HCT116 (cell line): Measurements from ENCODE around the gene RGS17. TPM values are rescaled to one million over a fixed set of nuclear protein-coding genes. Genes with fewer than 3 reads are reported as not detected.

Source experiments
- ATAC-seq: fragments of 200-7000 bp; cut with Tn5 transposase; 2 replicates; pipeline ENCODE4 v1.9.1; 2020; ENCODE audit warnings: mild to moderate bottlenecking, moderate library complexity
- BruUV-seq: library from RNA; stranded (reverse); fragments of 400-500 nt; replicated peaks from 2 replicates; lab custom pipeline; 2021; lab: Mats Ljungman, UMichigan
- CTCF ChIA-PET: fragments of 300-600 bp; sonication (Branson Sonifier 250); formaldehyde crosslinking; loops from one replicate; lab custom pipeline; 2021; ENCODE audit warnings: antibody characterized with exemption; lab: Charles Lee
- POLR2A ChIA-PET: fragments of 300-600, 350-600 bp; sonication (Branson Sonifier 250); formaldehyde crosslinking; loops from one replicate; lab custom pipeline; 2021; ENCODE audit warnings: antibody characterized with exemption; lab: Charles Lee
- RAD21 ChIA-PET, 2 experiments: fragments of 300-600 bp; sonication (Branson Sonifier 250); formaldehyde crosslinking; loops; one replicate each; lab custom pipeline; 2023; ENCODE audit warnings: low total read pairs in 2 of 2; ENCODE audit not compliant: uncharacterized antibody in 2 of 2, unreplicated experiment in 2 of 2, low non-redundant PET in 1 of 2; lab: Charles Lee
- DNase-seq: peaks from one replicate; pipeline ENCODE4 v3.0.0-alpha.2; 2010; ENCODE audit warnings: low read depth, low spot score
- H2AFZ ChIP-seq: fragments of 200-600 bp; shearing (Covaris generic), sonication (generic); 2 replicates; pipeline ENCODE4 v1.6.1; 2017; ENCODE audit warnings: low read depth, mixed run types, mixed read lengths, antibody characterized with exemption, low read length; ENCODE audit not compliant: poor library complexity, severe bottlenecking
- H3K27ac ChIP-seq: 2 replicates; pipeline ENCODE4 v1.5.1; 2012; ENCODE audit warnings: low read depth, low read length
- H3K27me3 ChIP-seq: fragments of 200-600 bp; sonication (generic); 2 replicates; pipeline ENCODE4 v1.6.1; 2016; ENCODE audit warnings: mixed run types, low read length, mixed read lengths; ENCODE audit not compliant: insufficient read depth
- H3K36me3 ChIP-seq, 2 experiments: fragments of 200-500 bp in 1 of 2; fragments of 200-600 bp in 1 of 2; sonication (Bioruptor generic) in 1 of 2; sonication (generic) in 1 of 2; 2 replicates each; pipeline versions ENCODE4 v1.5.1 to v1.6.1; 2014 to 2016; ENCODE audit warnings: low read length in 2 of 2, inconsistent platforms in 1 of 2, mixed read lengths in 1 of 2, mixed run types in 1 of 2; ENCODE audit not compliant: insufficient read depth in 2 of 2, control insufficient read depth in 1 of 2
- H3K4me1 ChIP-seq, 2 experiments: fragments of 200-600 bp in 1 of 2; sonication (generic) in 1 of 2; 2 replicates each; pipeline versions ENCODE4 v1.5.1 to v1.6.1; 2012 to 2017; ENCODE audit warnings: low read length in 2 of 2, inconsistent platforms in 1 of 2, mild to moderate bottlenecking in 1 of 2, mixed read lengths in 1 of 2, mixed run types in 1 of 2, moderate library complexity in 1 of 2; ENCODE audit not compliant: insufficient read depth in 2 of 2, control insufficient read depth in 1 of 2
- H3K4me2 ChIP-seq: fragments of 200-600 bp; sonication (generic); 2 replicates; pipeline ENCODE4 v1.6.1; 2017; ENCODE audit warnings: mixed run types, low read length, mixed read lengths
- H3K4me3 ChIP-seq, 2 experiments: fragments of 200-600 bp in 1 of 2; sonication (generic) in 1 of 2; replicated peaks in 1 of 2; 2 replicates each; pipeline ENCODE4 v1.5.1; 2011 to 2016; ENCODE audit warnings: low read length in 2 of 2, control low read depth in 1 of 2, low read depth in 1 of 2, mild to moderate bottlenecking in 1 of 2, mixed read lengths in 1 of 2, mixed run types in 1 of 2
- H3K79me2 ChIP-seq: fragments of 200-600 bp; sonication (generic); 2 replicates; pipeline ENCODE4 v1.6.1; 2017; ENCODE audit warnings: mild to moderate bottlenecking, mixed run types, low read length, moderate library complexity, mixed read lengths; ENCODE audit not compliant: insufficient read depth
- H3K9ac ChIP-seq: fragments of 200-600 bp; sonication (generic); 2 replicates; pipeline ENCODE4 v1.6.1; 2016; ENCODE audit warnings: low read length, mixed read lengths
- H3K9me2 ChIP-seq: fragments of 200-600 bp; sonication (generic), shearing (Covaris generic); 2 replicates; pipeline ENCODE4 v1.6.1; 2017; ENCODE audit warnings: mixed run types, mild to moderate bottlenecking, moderate library complexity; ENCODE audit not compliant: insufficient read depth
- H3K9me3 ChIP-seq, 2 experiments: fragments of 200-500 bp in 1 of 2; fragments of 200-600 bp in 1 of 2; sonication (Bioruptor generic) in 1 of 2; sonication (generic) in 1 of 2; 2 replicates each; pipeline ENCODE4 v1.6.1; 2014 to 2017; ENCODE audit warnings: low read length in 2 of 2, mixed read lengths in 2 of 2, inconsistent platforms in 1 of 2, low read depth in 1 of 2, mild to moderate bottlenecking in 1 of 2, mixed run types in 1 of 2, moderate library complexity in 1 of 2; ENCODE audit not compliant: control insufficient read depth in 1 of 2, insufficient read depth in 1 of 2
- H4K20me1 ChIP-seq: fragments of 200-600 bp; sonication (generic), shearing (Covaris generic); 2 replicates; pipeline ENCODE4 v1.6.1; 2017; ENCODE audit warnings: mixed run types, mild to moderate bottlenecking, moderate library complexity; ENCODE audit not compliant: insufficient read depth
- CBX3 ChIP-seq: IDR thresholded peaks from 2 replicates; pipeline ENCODE4 v1.6.1; 2012; ENCODE audit warnings: low read depth
- CEBPB ChIP-seq: IDR thresholded peaks from 2 replicates; pipeline ENCODE4 v1.6.1; 2012; ENCODE audit warnings: low read depth
- EGR1 ChIP-seq: IDR thresholded peaks from 2 replicates; pipeline ENCODE4 v1.6.1; 2012; ENCODE audit warnings: low read depth
- EZH2 ChIP-seq: fragments of 200-600 bp; sonication (generic); IDR thresholded peaks from 2 replicates; pipeline ENCODE4 v1.6.1; 2017; ENCODE audit warnings: antibody characterized with exemption, mixed run types
- EZH2phosphoT487 ChIP-seq: fragments of 200-600 bp; IDR thresholded peaks from 2 replicates; pipeline ENCODE4 v1.6.1; 2018; ENCODE audit warnings: antibody characterized with exemption, borderline replicate concordance
- FOSL1 ChIP-seq: IDR thresholded peaks from 2 replicates; pipeline ENCODE4 v1.6.1; 2012; ENCODE audit warnings: low read depth
- POLR2A ChIP-seq: IDR thresholded peaks from 2 replicates; pipeline ENCODE4 v1.7.0; 2011; ENCODE audit warnings: borderline replicate concordance; ENCODE audit not compliant: insufficient read depth, insufficient read length; ENCODE audit errors: extremely low read depth
- POLR2AphosphoS5 ChIP-seq: IDR thresholded peaks from 2 replicates; pipeline ENCODE4 v1.6.1; 2011; ENCODE audit warnings: mild to moderate bottlenecking, low read depth, low read length, moderate library complexity
- RAD21 ChIP-seq: IDR thresholded peaks from 2 replicates; pipeline ENCODE4 v1.6.1; 2012; ENCODE audit warnings: low read depth, mild to moderate bottlenecking
- SIN3A ChIP-seq: IDR thresholded peaks from 2 replicates; pipeline ENCODE4 v1.6.1; 2012; ENCODE audit warnings: low read depth
- SP1 ChIP-seq: IDR thresholded peaks from 2 replicates; pipeline ENCODE4 v1.6.1; 2012; ENCODE audit warnings: low read depth
- SRF ChIP-seq: IDR thresholded peaks from 2 replicates; pipeline ENCODE4 v1.6.1; 2012; ENCODE audit warnings: low read depth
- TCF7L2 ChIP-seq: IDR thresholded peaks from 2 replicates; pipeline ENCODE4 v1.7.0; 2011; ENCODE audit warnings: borderline replicate concordance, inconsistent platforms; ENCODE audit not compliant: insufficient read depth, insufficient read length; ENCODE audit errors: extremely low read depth
- intact Hi-C: fragments of 100-400 bp; cut with micrococcal nuclease; formaldehyde crosslinking; loops from 2 replicates; pipeline ENCODE4 v1.10.0; 2022
- total RNA-seq: library from RNA; stranded (reverse); gene quantifications from one replicate; pipeline ENCODE4 v1.2.1, GENCODE V29; 2021; ENCODE audit not compliant: unreplicated experiment
- TF ChIP-seq, protein P1 (sequence below), 3 experiments: fragments of 200-600 bp in 1 of 3; sonication (generic) in 1 of 3; IDR thresholded peaks in 2 of 3; conservative IDR thresholded peaks in 1 of 3; 2 replicates each; pipeline ENCODE4 v1.5.1; 2012 to 2017; ENCODE audit warnings: low read depth in 2 of 3, low read length in 2 of 3, antibody characterized with exemption in 1 of 3, borderline replicate concordance in 1 of 3, control low read depth in 1 of 3, mild to moderate bottlenecking in 1 of 3, mixed read lengths in 1 of 3, mixed run types in 1 of 3, moderate library complexity in 1 of 3; ENCODE audit not compliant: insufficient read depth in 1 of 3
- TF ChIP-seq, protein P2 (sequence below): IDR thresholded peaks from 2 replicates; pipeline ENCODE4 v1.6.1; 2012; ENCODE audit warnings: low read depth
- TF ChIP-seq, protein P3 (sequence below): IDR thresholded peaks from 2 replicates; pipeline ENCODE4 v1.6.1; 2012

RGS17 gene
- total RNA-seq, 1 experiment from 2014 or later: 3.9 TPM

DNA sequence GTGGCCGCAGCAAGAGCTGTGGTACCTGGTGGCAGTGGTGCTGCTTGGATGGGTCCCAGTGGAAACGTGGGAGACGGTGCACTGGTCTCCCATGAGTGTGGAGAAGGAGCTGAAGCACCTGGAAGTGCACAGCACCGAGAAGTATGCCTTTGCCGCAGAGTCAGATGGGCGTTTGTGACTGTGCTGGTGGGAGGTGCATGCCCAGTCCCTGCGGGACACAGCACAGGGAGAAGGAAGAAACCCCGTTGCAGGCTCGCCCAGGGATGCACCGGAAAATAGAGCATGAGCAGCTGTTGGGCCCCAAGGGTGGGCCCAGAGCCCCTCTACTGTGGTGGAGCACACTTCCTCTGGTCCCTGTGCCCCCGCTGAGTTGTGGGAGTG is 19.3 kb upstream of the RGS17 start:
- no peaks in the 10 kb centered on the region for H3K79me2 ChIP-seq
- no peak overlapping the region for H3K4me2 ChIP-seq
- no peaks in the 10 kb centered on the region for H3K9me2 ChIP-seq
- POLR2A ChIA-PET: no interaction called here
- RAD21 ChIA-PET: no interaction called here
- no peak for ATAC-seq
- H3K9me3 ChIP-seq: no peaks in the 10 kb centered on the region
- CTCF ChIA-PET: no interaction called here
- H3K9ac ChIP-seq: no peak overlapping the region
- no peak overlapping the region for H3K4me3 ChIP-seq
- TF ChIP-seq RAD21: no peak
- TF ChIP-seq SP1: no peak
- no peak for TF ChIP-seq EGR1
- TF ChIP-seq POLR2AphosphoS5: no peak
- no peak for TF ChIP-seq FOSL1
- TF ChIP-seq SIN3A: no peak
- TF ChIP-seq POLR2A: no peak
- TF ChIP-seq CBX3: no peak
- no peak for TF ChIP-seq TCF7L2
- no peak for TF ChIP-seq CEBPB
- TF ChIP-seq SRF: no peak
- TF ChIP-seq, protein P1, sequence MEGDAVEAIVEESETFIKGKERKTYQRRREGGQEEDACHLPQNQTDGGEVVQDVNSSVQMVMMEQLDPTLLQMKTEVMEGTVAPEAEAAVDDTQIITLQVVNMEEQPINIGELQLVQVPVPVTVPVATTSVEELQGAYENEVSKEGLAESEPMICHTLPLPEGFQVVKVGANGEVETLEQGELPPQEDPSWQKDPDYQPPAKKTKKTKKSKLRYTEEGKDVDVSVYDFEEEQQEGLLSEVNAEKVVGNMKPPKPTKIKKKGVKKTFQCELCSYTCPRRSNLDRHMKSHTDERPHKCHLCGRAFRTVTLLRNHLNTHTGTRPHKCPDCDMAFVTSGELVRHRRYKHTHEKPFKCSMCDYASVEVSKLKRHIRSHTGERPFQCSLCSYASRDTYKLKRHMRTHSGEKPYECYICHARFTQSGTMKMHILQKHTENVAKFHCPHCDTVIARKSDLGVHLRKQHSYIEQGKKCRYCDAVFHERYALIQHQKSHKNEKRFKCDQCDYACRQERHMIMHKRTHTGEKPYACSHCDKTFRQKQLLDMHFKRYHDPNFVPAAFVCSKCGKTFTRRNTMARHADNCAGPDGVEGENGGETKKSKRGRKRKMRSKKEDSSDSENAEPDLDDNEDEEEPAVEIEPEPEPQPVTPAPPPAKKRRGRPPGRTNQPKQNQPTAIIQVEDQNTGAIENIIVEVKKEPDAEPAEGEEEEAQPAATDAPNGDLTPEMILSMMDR (IDR thresholded peaks at IDR 0.05 in 2 of 3, conservative IDR thresholded peaks at IDR 0.05 in 1 of 3; ENCODE audit: borderline replicate concordance in 1 of 3, insufficient read depth in 1 of 3, low read depth in 2 of 3, low read length in 2 of 3): no peak
- TF ChIP-seq EZH2phosphoT487: no peak
- TF ChIP-seq, protein P2, sequence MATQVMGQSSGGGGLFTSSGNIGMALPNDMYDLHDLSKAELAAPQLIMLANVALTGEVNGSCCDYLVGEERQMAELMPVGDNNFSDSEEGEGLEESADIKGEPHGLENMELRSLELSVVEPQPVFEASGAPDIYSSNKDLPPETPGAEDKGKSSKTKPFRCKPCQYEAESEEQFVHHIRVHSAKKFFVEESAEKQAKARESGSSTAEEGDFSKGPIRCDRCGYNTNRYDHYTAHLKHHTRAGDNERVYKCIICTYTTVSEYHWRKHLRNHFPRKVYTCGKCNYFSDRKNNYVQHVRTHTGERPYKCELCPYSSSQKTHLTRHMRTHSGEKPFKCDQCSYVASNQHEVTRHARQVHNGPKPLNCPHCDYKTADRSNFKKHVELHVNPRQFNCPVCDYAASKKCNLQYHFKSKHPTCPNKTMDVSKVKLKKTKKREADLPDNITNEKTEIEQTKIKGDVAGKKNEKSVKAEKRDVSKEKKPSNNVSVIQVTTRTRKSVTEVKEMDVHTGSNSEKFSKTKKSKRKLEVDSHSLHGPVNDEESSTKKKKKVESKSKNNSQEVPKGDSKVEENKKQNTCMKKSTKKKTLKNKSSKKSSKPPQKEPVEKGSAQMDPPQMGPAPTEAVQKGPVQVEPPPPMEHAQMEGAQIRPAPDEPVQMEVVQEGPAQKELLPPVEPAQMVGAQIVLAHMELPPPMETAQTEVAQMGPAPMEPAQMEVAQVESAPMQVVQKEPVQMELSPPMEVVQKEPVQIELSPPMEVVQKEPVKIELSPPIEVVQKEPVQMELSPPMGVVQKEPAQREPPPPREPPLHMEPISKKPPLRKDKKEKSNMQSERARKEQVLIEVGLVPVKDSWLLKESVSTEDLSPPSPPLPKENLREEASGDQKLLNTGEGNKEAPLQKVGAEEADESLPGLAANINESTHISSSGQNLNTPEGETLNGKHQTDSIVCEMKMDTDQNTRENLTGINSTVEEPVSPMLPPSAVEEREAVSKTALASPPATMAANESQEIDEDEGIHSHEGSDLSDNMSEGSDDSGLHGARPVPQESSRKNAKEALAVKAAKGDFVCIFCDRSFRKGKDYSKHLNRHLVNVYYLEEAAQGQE: no peak
- TF ChIP-seq, protein P3, sequence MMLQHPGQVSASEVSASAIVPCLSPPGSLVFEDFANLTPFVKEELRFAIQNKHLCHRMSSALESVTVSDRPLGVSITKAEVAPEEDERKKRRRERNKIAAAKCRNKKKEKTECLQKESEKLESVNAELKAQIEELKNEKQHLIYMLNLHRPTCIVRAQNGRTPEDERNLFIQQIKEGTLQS: no peak
- TF ChIP-seq EZH2: no peak
- TF ChIP-seq, all 23 proteins: peak for 0
- no peak overlapping the region for H3K27ac ChIP-seq
- no peaks in the 10 kb centered on the region for H3K36me3 ChIP-seq
- intact Hi-C loops: no loop called here
- H2AFZ ChIP-seq: no peak overlapping the region
- DNase-seq: no peak
- BruUV-seq: no TSS peak
- H3K27me3 ChIP-seq: no peaks in the 10 kb centered on the region
- peaks cover 0 to 4% of the 10 kb centered on the region in 2 experiments; a peak in 1 of 4 replicates for H3K4me1 ChIP-seq
- H4K20me1 ChIP-seq: no peaks in the 10 kb centered on the region
